Right lobe of liver (tissue), 4 donors: ENCODE results near the gene RFXAP.

Experiments
- CTCF ChIP-seq, 4 donors: fragments of 200-600 bp in 3 of 4; fragments of 450-650 bp in 1 of 4; IDR thresholded peaks; one replicate each; pipeline versions ENCODE4 v1.5.1 to v1.8.0; 2016 to 2022; ENCODE audit warnings: antibody characterized with exemption in 4 of 4, mild to moderate bottlenecking in 2 of 4
- POLR2A ChIP-seq: fragments of 450-650 bp; IDR thresholded peaks from one replicate; pipeline ENCODE4 v1.6.1; 2017; ENCODE audit warnings: antibody characterized with exemption, mild to moderate bottlenecking
- donor health status: DM: no; HTN: no; CAD: no.
- donor health status: DM: no; HTN: no; CAD: no.
- donor health status: DM: no; HTN: yes; CAD: no.

DNA sequence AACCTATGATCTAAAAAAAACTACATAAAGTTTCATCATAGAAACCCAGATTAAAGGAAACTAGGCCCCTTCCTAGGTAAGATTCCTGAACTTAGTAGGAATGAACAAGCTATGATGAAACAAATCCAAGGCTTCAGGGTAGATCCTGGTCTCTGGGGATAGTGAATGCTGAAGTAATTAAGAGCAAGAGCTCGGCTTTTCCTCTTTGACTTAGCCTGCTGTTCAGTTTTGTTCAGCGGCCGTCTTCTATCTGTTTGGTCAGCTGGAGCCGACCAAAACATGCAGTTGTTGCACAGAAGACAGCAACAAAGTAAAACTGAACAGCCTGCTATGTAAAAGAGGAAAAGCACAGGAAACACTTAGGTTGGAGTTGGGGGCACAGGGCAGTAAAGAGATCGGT lies 44.1 kb upstream of the RFXAP start:
- TF ChIP-seq CTCF (IDR thresholded peaks at IDR 0.05) (no peak), POLR2A (no peak)
